HepG2 (cell line): ENCODE results near the gene NUDCD2. TPM values are rescaled to one million over a fixed set of nuclear protein-coding genes. Genes with fewer than 3 reads are reported as not detected.

ENCODE experiments used
- ARID2 ChIP-seq: sonication (generic); formaldehyde crosslinking; IDR thresholded peaks from 2 replicates; pipeline ENCODE4 v1.8.1; 2022; ENCODE audit warnings: mild to moderate bottlenecking, missing genetic modification reagents, borderline replicate concordance
- HBP1 ChIP-seq: IDR thresholded peaks from 2 replicates; pipeline ENCODE4 v1.6.1; 2016; ENCODE audit warnings: low read depth, control low read depth
- TOE1 ChIP-seq: sonication (generic); formaldehyde crosslinking; IDR thresholded peaks from 2 replicates; pipeline ENCODE4 v1.4.0; 2020; ENCODE audit warnings: mild to moderate bottlenecking, missing genetic modification reagents
- ZC3H13 ChIP-seq: sonication (generic); formaldehyde crosslinking; IDR thresholded peaks from 2 replicates; pipeline ENCODE4 v1.8.1; 2023; ENCODE audit warnings: mild to moderate bottlenecking, missing genetic modification reagents, moderate library complexity
- ZNF513 ChIP-seq: sonication (generic); formaldehyde crosslinking; conservative IDR thresholded peaks from 2 replicates; pipeline ENCODE4 v1.5.0; 2020; ENCODE audit warnings: missing genetic modification reagents
- ZNF816 ChIP-seq: sonication (generic); formaldehyde crosslinking; IDR thresholded peaks from 2 replicates; pipeline ENCODE4 v1.8.0; 2022; ENCODE audit warnings: missing genetic modification reagents, mild to moderate bottlenecking, borderline replicate concordance
- polyA plus RNA-seq, 8 experiments: library from polyadenylated mRNA; depleted of rRNA in 3 of 8; stranded (reverse) in 7 of 8; unstranded in 1 of 8; fragments of >200 nt; fragmentation: Illumina TruSeq in 4 of 8; extraction: Trizol in 4 of 8; gene quantifications; 2 replicates each; pipeline versions ENCODE4 v1.2.1 to v1.2.3, GENCODE V29; 2011 to 2016; ENCODE audit warnings: low read depth in 4 of 8, missing spikeins in 1 of 8, mixed read lengths in 1 of 8; ENCODE audit not compliant: insufficient read depth in 1 of 8
- total RNA-seq, 5 experiments: library from RNA; depleted of rRNA; stranded (reverse); fragments of >200 nt; fragmentation: Illumina TruSeq; extraction: Trizol; gene quantifications; 2 replicates each; pipeline ENCODE4 v1.2.3, GENCODE V29; 2016; ENCODE audit warnings: low read depth in 1 of 5
- TF ChIP-seq, protein P1 (sequence below): fragments of 450-650 bp; IDR thresholded peaks from 2 replicates; pipeline ENCODE4 v1.6.1; 2017

NUDCD2 gene
- total and polyA plus RNA-seq, 2 of the 13 experiments (the other 11 are each of a cell fraction or from before 2014, with no cell fraction given) = 14.8 to 39.2 TPM

GRCh38 chr5:163506095-163506457 is 46.2 kb upstream of the NUDCD2 start (continued):
- TF ChIP-seq, protein P1, sequence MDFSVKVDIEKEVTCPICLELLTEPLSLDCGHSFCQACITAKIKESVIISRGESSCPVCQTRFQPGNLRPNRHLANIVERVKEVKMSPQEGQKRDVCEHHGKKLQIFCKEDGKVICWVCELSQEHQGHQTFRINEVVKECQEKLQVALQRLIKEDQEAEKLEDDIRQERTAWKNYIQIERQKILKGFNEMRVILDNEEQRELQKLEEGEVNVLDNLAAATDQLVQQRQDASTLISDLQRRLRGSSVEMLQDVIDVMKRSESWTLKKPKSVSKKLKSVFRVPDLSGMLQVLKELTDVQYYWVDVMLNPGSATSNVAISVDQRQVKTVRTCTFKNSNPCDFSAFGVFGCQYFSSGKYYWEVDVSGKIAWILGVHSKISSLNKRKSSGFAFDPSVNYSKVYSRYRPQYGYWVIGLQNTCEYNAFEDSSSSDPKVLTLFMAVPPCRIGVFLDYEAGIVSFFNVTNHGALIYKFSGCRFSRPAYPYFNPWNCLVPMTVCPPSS = no peak
- TF ChIP-seq HBP1 (CRISPR knock-in tag) = 0 out of 2 replicates have a peak, but pooled peaks have one; percentile 30
- TF ChIP-seq ARID2 = peak; percentile 72; the same call in 1 of the 2 replicates
- TF ChIP-seq ZC3H13 (CRISPR knock-in tag) = 0 out of 2 replicates have a peak, but pooled peaks have one; percentile 16
- 0 out of 2 replicates have a peak, but pooled peaks have one; percentile 16 for TF ChIP-seq ZNF816 (CRISPR knock-in tag)
- no peak for TF ChIP-seq ZNF513 (CRISPR knock-in tag)
- no peak for TF ChIP-seq TOE1
- TF ChIP-seq, all 625 proteins: peak for 7
